ENCODE measurements around the gene MAD1L1.

DNA sequence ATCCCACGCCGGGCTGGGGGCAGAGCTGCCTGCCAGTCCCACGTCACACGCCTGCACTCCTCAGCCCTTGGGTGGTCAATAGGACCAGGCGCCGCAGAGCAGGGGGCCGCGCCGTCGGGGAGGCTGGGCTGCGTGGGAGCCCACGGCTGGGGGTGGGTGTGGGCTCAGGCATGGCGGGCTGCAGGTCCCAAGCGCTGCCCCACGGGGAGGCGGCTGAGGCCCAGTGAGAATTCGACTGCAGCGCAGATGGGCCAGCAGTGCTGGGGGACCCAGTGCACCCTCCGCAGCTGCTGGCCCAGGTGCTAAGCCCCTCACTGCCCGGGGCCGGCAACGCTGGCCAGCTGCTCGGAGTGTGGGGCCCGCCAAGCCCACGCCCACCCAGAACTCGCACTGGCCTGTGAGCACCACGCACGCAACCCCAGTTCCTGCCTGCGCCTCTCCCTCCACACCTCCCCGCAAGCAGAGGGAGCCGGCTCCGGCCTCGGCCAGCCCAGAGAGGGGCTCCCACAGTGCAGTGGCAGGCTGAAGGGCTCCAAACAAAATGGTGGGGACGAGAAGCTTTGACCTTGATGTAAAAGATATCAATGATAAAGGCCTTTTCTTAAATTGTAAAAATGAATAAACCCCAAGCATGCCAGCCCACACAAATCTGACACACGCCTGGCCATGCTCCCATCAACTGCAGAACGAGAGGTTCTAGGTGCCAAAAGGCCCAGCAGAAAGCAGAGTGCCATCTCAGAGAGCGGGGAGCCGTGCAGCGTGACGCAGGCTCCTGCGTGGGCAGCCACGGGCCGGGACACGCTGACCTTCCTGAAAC is 255.5 kb downstream of the MAD1L1 start:
- TF ChIP-seq TAF1 (IDR thresholded peaks at IDR 0.05; ENCODE audit: borderline replicate concordance, low read depth, low read length) (no peak), POLR2A (IDR thresholded peaks at IDR 0.05; ENCODE audit: low read depth, low read length) (no peak), POLR2AphosphoS5 (IDR thresholded peaks at IDR 0.05; ENCODE audit: low read depth, low read length) (no peak)
